Activated CD4-positive, alpha-beta T cell treated with anti-CD3 and anti-CD28 coated beads, Interleukin-2, amount 10 ng/mL, durations not matched to agents 24 days and 14 days (primary cell): ENCODE results near the gene NCMAP. TPM values are rescaled to one million over a fixed set of nuclear protein-coding genes. Genes with fewer than 3 reads are reported as not detected.

ENCODE experiments used
- DNase-seq: peaks from one replicate; pipeline ENCODE4 v3.0.0; 2022
- H3K27ac Mint-ChIP-seq: one replicate; pipeline ENCODE4 v1.8.0; 2022; ENCODE audit warnings: mild to moderate bottlenecking, mixed read lengths
- H3K27me3 Mint-ChIP-seq: one replicate; pipeline ENCODE4 v1.8.0; 2022; ENCODE audit warnings: mixed read lengths
- H3K36me3 Mint-ChIP-seq: one replicate; pipeline ENCODE4 v1.8.0; 2022; ENCODE audit warnings: low read depth, mild to moderate bottlenecking, mixed read lengths
- H3K4me1 Mint-ChIP-seq: one replicate; pipeline ENCODE4 v1.8.0; 2021; ENCODE audit warnings: mixed read lengths
- H3K4me3 Mint-ChIP-seq: one replicate; pipeline ENCODE4 v1.8.0; 2022; ENCODE audit warnings: mild to moderate bottlenecking, moderate library complexity, mixed read lengths
- H3K9me3 Mint-ChIP-seq: one replicate; pipeline ENCODE4 v1.8.0; 2021; ENCODE audit warnings: mixed read lengths
- intact Hi-C: fragments of 100-400 bp; cut with micrococcal nuclease; formaldehyde crosslinking; loops from one replicate; pipeline ENCODE4 v1.15.1; 2023
- total RNA-seq: library from RNA; stranded (reverse); gene quantifications from 2 replicates; pipeline ENCODE4 v1.2.3, GENCODE V29; 2022

Gene NCMAP
- total RNA-seq, 1 donor from 2014 or later, result not detected

- Mint-ChIP-seq H3K27me3 (peaks cover 14% of the 10 kb centered on the region), H3K9me3 (no peaks in the 10 kb centered on the region), H3K36me3 (no peaks in the 10 kb centered on the region), H3K27ac (no peak overlapping the region), H3K4me1 (peaks cover 2% of the 10 kb centered on the region), H3K4me3 (no peak overlapping the region)
- intact Hi-C loops, result no loop called here
- no peak for DNase-seq
Observed at GRCh38 chr1:24594328-24594598, 38.4 kb downstream of the NCMAP start.

GRCh38 chr1:24596401-24596880 is 40.6 kb downstream of the NCMAP start:
- Mint-ChIP-seq H3K27me3 (peaks cover 12% of the 10 kb centered on the region), H3K9me3 (no peaks in the 10 kb centered on the region), H3K4me3 (no peak overlapping the region), H3K27ac (no peak overlapping the region), H3K4me1 (peaks cover 1% of the 10 kb centered on the region), H3K36me3 (no peaks in the 10 kb centered on the region)
- intact Hi-C loops, result no loop called here
- DNase-seq, result no peak

GRCh38 chr1:24599265-24599664 is 43.4 kb downstream of the NCMAP start:
- no peak overlapping the region for H3K27ac Mint-ChIP-seq
- no peaks in the 10 kb centered on the region for H3K9me3 Mint-ChIP-seq
- intact Hi-C loops, result no loop called here
- H3K4me3 Mint-ChIP-seq, result no peak overlapping the region
- H3K4me1 Mint-ChIP-seq, result peaks cover 2% of the 10 kb centered on the region
- peaks cover 14% of the 10 kb centered on the region for H3K27me3 Mint-ChIP-seq
- DNase-seq, result no peak
- no peaks in the 10 kb centered on the region for H3K36me3 Mint-ChIP-seq

- Mint-ChIP-seq H3K27ac (no peak overlapping the region), H3K4me3 (no peak overlapping the region), H3K4me1 (peaks cover 2% of the 10 kb centered on the region), H3K36me3 (no peaks in the 10 kb centered on the region), H3K27me3 (peaks cover 12% of the 10 kb centered on the region), H3K9me3 (no peaks in the 10 kb centered on the region)
- intact Hi-C loops, result no loop called here
- no peak for DNase-seq
Observed at GRCh38 chr1:24600551-24600950, 44.7 kb downstream of the NCMAP start.

- H3K4me3 Mint-ChIP-seq, result no peak overlapping the region
Observed at GRCh38 chr1:24605534-24606295, 49.8 kb downstream of the NCMAP start.

GRCh38 chr1:24606296-24606605 is 50.4 kb downstream of the NCMAP start:
- Mint-ChIP-seq H3K9me3 (no peaks in the 10 kb centered on the region), H3K4me3 (no peak overlapping the region), H3K4me1 (peaks cover 2% of the 10 kb centered on the region), H3K27me3 (peaks cover 22% of the 10 kb centered on the region), H3K27ac (no peak overlapping the region), H3K36me3 (no peaks in the 10 kb centered on the region)
- intact Hi-C loops, result no loop called here
- DNase-seq, result no peak

More at GRCh38 chr1:24605534-24606295, 49.8 kb downstream of the NCMAP start:
- intact Hi-C loops, result no loop called here
- Mint-ChIP-seq H3K36me3 (no peaks in the 10 kb centered on the region), H3K4me1 (peaks cover 2% of the 10 kb centered on the region), H3K27ac (no peak overlapping the region), H3K9me3 (no peaks in the 10 kb centered on the region), H3K27me3 (peaks cover 19% of the 10 kb centered on the region)
- no peak for DNase-seq

- peaks cover 24% of the 10 kb centered on the region for H3K27me3 Mint-ChIP-seq
- no peak overlapping the region for H3K27ac Mint-ChIP-seq
- no peaks in the 10 kb centered on the region for H3K9me3 Mint-ChIP-seq
- intact Hi-C loops, result no loop called here
- no peak for DNase-seq
- H3K4me1 Mint-ChIP-seq, result peaks cover 2% of the 10 kb centered on the region
- no peaks in the 10 kb centered on the region for H3K36me3 Mint-ChIP-seq
- H3K4me3 Mint-ChIP-seq, result no peak overlapping the region
Observed at GRCh38 chr1:24606621-24607020, 50.7 kb downstream of the NCMAP start.

GRCh38 chr1:24609949-24610517 is 54.1 kb downstream of the NCMAP start:
- H3K4me1 Mint-ChIP-seq, result no peaks in the 10 kb centered on the region
- no peak overlapping the region for H3K27ac Mint-ChIP-seq
- H3K36me3 Mint-ChIP-seq, result no peaks in the 10 kb centered on the region
- no peaks in the 10 kb centered on the region for H3K9me3 Mint-ChIP-seq
- no peak for DNase-seq
- H3K27me3 Mint-ChIP-seq, result peaks cover 28% of the 10 kb centered on the region
- H3K4me3 Mint-ChIP-seq, result no peak overlapping the region
- intact Hi-C loops, result no loop called here

- intact Hi-C loops, result no loop called here
- no peaks in the 10 kb centered on the region for H3K4me1 Mint-ChIP-seq
- no peak for DNase-seq
- H3K4me3 Mint-ChIP-seq, result no peak overlapping the region
- H3K36me3 Mint-ChIP-seq, result no peaks in the 10 kb centered on the region
- H3K27ac Mint-ChIP-seq, result no peak overlapping the region
- H3K27me3 Mint-ChIP-seq, result peaks cover 51% of the 10 kb centered on the region
- H3K9me3 Mint-ChIP-seq, result no peaks in the 10 kb centered on the region
Observed at GRCh38 chr1:24619376-24619775, 63.5 kb downstream of the NCMAP start.

- H3K27me3 Mint-ChIP-seq, result peaks cover 45% of the 10 kb centered on the region
- intact Hi-C loops, result no loop called here
- H3K27ac Mint-ChIP-seq, result no peak overlapping the region
- H3K36me3 Mint-ChIP-seq, result no peaks in the 10 kb centered on the region
- H3K4me1 Mint-ChIP-seq, result no peaks in the 10 kb centered on the region
- H3K9me3 Mint-ChIP-seq, result no peaks in the 10 kb centered on the region
- DNase-seq, result no peak
- H3K4me3 Mint-ChIP-seq, result no peak overlapping the region
Observed at GRCh38 chr1:24620678-24621077, 64.8 kb downstream of the NCMAP start.

GRCh38 chr1:24621121-24621520 is 65.2 kb downstream of the NCMAP start:
- no peaks in the 10 kb centered on the region for H3K4me1 Mint-ChIP-seq
- no peak for DNase-seq
- no peaks in the 10 kb centered on the region for H3K36me3 Mint-ChIP-seq
- intact Hi-C loops, result no loop called here
- H3K27me3 Mint-ChIP-seq, result peaks cover 42% of the 10 kb centered on the region
- H3K9me3 Mint-ChIP-seq, result no peaks in the 10 kb centered on the region
- no peak overlapping the region for H3K27ac Mint-ChIP-seq
- no peak overlapping the region for H3K4me3 Mint-ChIP-seq

GRCh38 chr1:24622218-24622617 is 66.3 kb downstream of the NCMAP start:
- Mint-ChIP-seq H3K4me3 (no peak overlapping the region), H3K9me3 (no peaks in the 10 kb centered on the region), H3K27ac (no peak overlapping the region), H3K4me1 (no peaks in the 10 kb centered on the region), H3K27me3 (peaks cover 32% of the 10 kb centered on the region), H3K36me3 (no peaks in the 10 kb centered on the region)
- intact Hi-C loops, result no loop called here
- no peak for DNase-seq

- H3K9me3 Mint-ChIP-seq, result no peaks in the 10 kb centered on the region
- peaks cover 2% of the 10 kb centered on the region for H3K4me1 Mint-ChIP-seq
- H3K27me3 Mint-ChIP-seq, result peaks cover 28% of the 10 kb centered on the region
- no peak overlapping the region for H3K27ac Mint-ChIP-seq
- no peaks in the 10 kb centered on the region for H3K36me3 Mint-ChIP-seq
- intact Hi-C loops, result no loop called here
- DNase-seq, result no peak
- H3K4me3 Mint-ChIP-seq, result no peak overlapping the region
Observed at GRCh38 chr1:24632832-24633175, 76.9 kb downstream of the NCMAP start.

GRCh38 chr1:24635195-24635843 is 79.4 kb downstream of the NCMAP start:
- Mint-ChIP-seq H3K36me3 (no peaks in the 10 kb centered on the region), H3K27ac (no peak overlapping the region), H3K27me3 (peaks cover 15% of the 10 kb centered on the region), H3K4me3 (no peak overlapping the region), H3K9me3 (no peaks in the 10 kb centered on the region), H3K4me1 (peaks cover 7% of the 10 kb centered on the region)
- intact Hi-C loops, result loop anchor here (2.0 to 5.0 kb wide), 3 partner anchors 48 to 485 kb away; no protein-coding TSS in a partner anchor
- DNase-seq, result peak; percentile 69
